ENCODE data around the gene TRHDE. TPM values are rescaled to one million over a fixed set of nuclear protein-coding genes. Genes with fewer than 3 reads are reported as not detected.

The TRHDE gene
- total and polyA plus RNA-seq, 2 of the 13 experiments (the other 11 are each of a cell fraction or from before 2014, with no cell fraction given): not detected

DNA sequence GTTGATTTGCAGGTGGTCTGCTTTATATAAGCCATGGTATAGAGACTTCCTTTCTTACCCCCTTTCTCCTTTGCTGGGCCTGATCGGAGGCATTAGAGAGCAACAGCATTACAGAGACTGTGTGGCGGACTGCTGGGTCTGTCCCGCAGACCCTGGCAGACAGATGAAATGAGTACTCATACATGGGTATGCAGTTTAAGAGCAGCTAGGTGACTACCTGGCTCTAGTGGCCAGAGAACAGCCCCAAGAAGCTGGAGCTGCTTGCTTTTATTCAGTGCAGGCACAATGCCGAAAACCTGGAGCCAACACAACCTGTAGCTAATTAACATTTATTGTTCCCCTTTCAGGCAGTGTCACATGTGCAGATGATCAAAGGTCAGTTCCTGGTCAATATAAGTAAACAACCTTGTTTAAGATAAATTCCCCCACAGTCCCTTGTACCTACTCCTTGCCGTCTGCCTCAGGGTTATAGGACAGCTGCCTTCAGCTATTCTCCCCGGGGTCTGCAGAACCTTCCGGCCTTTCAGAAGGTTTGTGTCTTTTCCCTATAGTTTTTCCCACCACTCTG is 160.0 kb downstream of the TRHDE start:
- 17% methylated on average over 5 of the region's 7 CpGs for WGBS (ENCODE audit: low lambda C conversion rate)
- TF ChIP-seq HNF4A (CRISPR knock-in tag; IDR thresholded peaks at IDR 0.05): 0 out of 2 replicates have a peak, but pooled peaks have one; percentile 21
- TF ChIP-seq ZNF230 (CRISPR knock-in tag; IDR thresholded peaks at IDR 0.05): no peak
- Histone ChIP-seq H3K36me3 (replicated peaks in 1 of 2; ENCODE audit: control insufficient read depth in 1 of 2, insufficient read depth in 2 of 2, low read length in 2 of 2) (no peaks in the 10 kb centered on the region), H4K20me1 (ENCODE audit: insufficient read depth, low read length) (no peaks in the 10 kb centered on the region), H3K9me3 (ENCODE audit: low read length) (no peaks in the 10 kb centered on the region), H3K4me2 (ENCODE audit: low read depth, low read length) (peak overlapping the region; percentile 40), H3K79me2 (ENCODE audit: insufficient read depth, low read length) (no peaks in the 10 kb centered on the region), H3K4me1 (ENCODE audit: insufficient read depth, low read length) (peaks cover 10% of the 10 kb centered on the region), H3K9ac (ENCODE audit: insufficient read depth, low read depth, low read length) (no peak overlapping the region), H2AFZ (ENCODE audit: low read length) (no peak overlapping the region), H3K4me3 (replicated peaks in 1 of 3; ENCODE audit: insufficient read depth in 1 of 3, low read depth in 2 of 3, low read length in 3 of 3) (no peak overlapping the region), H3K27ac (ENCODE audit: extremely low read length, insufficient read depth, low read length) (no peak overlapping the region), H3K27me3 (ENCODE audit: control insufficient read depth in 1 of 2, insufficient read depth in 2 of 2, low read length in 2 of 2) (no peaks in the 10 kb centered on the region)
- CTCF ChIA-PET (ENCODE audit: low intra/inter-chr PET ratio, low total read pairs): no interaction called here
- DNase-seq (ENCODE audit: low spot score) (peak; percentile 3), ATAC-seq (peak; percentile 71), FAIRE-seq (no peak)
- in situ Hi-C loops (cut with HindIII; ENCODE audit: extremely low pct_ligation_motif_present, low pct_unique_long_range_greater_than_20kb) (no loop called here), intact Hi-C loops (cut with micrococcal nuclease; ENCODE audit: unreplicated experiment) (no loop called here)
- POLR2A ChIA-PET: no interaction called here
- no TSS peak for BruUV-seq (replicated peaks)

DNA sequence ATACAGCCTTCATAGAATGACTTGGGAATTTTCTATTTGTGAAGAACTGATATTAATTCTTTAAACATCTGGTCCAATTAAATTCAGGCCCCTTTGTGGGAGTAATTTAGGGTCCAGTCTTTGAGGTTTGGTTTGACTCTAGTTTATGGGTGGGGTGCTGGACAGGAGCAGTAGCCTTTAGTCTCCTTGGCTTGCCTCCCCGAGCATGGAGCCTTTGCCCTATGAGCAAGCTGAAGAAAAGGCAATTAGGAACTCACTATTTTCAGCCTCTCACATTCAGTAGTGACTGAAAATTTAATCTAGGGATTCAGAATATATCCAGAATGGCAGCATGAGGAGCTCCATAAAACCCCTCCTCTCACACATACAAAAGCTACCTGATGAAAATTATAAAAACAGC is 161.1 kb downstream of the TRHDE start:
- ATAC-seq: no peak
- TF ChIP-seq, protein P1, sequence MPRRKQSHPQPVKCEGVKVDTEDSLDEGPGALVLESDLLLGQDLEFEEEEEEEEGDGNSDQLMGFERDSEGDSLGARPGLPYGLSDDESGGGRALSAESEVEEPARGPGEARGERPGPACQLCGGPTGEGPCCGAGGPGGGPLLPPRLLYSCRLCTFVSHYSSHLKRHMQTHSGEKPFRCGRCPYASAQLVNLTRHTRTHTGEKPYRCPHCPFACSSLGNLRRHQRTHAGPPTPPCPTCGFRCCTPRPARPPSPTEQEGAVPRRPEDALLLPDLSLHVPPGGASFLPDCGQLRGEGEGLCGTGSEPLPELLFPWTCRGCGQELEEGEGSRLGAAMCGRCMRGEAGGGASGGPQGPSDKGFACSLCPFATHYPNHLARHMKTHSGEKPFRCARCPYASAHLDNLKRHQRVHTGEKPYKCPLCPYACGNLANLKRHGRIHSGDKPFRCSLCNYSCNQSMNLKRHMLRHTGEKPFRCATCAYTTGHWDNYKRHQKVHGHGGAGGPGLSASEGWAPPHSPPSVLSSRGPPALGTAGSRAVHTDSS (CRISPR knock-in tag; conservative IDR thresholded peaks at IDR 0.05): no peak
- TF ChIP-seq HMGA1 (CRISPR knock-in tag; conservative IDR thresholded peaks at IDR 0.05): no peak
- no peak for TF ChIP-seq SALL2 (CRISPR knock-in tag; IDR thresholded peaks at IDR 0.05)
- TF ChIP-seq, protein P2, sequence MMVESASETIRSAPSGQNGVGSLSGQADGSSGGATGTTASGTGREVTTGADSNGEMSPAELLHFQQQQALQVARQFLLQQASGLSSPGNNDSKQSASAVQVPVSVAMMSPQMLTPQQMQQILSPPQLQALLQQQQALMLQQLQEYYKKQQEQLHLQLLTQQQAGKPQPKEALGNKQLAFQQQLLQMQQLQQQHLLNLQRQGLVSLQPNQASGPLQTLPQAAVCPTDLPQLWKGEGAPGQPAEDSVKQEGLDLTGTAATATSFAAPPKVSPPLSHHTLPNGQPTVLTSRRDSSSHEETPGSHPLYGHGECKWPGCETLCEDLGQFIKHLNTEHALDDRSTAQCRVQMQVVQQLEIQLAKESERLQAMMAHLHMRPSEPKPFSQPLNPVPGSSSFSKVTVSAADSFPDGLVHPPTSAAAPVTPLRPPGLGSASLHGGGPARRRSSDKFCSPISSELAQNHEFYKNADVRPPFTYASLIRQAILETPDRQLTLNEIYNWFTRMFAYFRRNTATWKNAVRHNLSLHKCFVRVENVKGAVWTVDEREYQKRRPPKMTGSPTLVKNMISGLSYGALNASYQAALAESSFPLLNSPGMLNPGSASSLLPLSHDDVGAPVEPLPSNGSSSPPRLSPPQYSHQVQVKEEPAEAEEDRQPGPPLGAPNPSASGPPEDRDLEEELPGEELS (CRISPR knock-in tag; IDR thresholded peaks at IDR 0.05): no peak
- TF ChIP-seq, protein P3, sequence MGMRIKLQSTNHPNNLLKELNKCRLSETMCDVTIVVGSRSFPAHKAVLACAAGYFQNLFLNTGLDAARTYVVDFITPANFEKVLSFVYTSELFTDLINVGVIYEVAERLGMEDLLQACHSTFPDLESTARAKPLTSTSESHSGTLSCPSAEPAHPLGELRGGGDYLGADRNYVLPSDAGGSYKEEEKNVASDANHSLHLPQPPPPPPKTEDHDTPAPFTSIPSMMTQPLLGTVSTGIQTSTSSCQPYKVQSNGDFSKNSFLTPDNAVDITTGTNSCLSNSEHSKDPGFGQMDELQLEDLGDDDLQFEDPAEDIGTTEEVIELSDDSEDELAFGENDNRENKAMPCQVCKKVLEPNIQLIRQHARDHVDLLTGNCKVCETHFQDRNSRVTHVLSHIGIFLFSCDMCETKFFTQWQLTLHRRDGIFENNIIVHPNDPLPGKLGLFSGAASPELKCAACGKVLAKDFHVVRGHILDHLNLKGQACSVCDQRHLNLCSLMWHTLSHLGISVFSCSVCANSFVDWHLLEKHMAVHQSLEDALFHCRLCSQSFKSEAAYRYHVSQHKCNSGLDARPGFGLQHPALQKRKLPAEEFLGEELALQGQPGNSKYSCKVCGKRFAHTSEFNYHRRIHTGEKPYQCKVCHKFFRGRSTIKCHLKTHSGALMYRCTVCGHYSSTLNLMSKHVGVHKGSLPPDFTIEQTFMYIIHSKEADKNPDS (CRISPR knock-in tag; IDR thresholded peaks at IDR 0.05): no peak
- TF ChIP-seq, protein P4, sequence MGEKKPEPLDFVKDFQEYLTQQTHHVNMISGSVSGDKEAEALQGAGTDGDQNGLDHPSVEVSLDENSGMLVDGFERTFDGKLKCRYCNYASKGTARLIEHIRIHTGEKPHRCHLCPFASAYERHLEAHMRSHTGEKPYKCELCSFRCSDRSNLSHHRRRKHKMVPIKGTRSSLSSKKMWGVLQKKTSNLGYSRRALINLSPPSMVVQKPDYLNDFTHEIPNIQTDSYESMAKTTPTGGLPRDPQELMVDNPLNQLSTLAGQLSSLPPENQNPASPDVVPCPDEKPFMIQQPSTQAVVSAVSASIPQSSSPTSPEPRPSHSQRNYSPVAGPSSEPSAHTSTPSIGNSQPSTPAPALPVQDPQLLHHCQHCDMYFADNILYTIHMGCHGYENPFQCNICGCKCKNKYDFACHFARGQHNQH (CRISPR knock-in tag; IDR thresholded peaks at IDR 0.05): no peak
- TF ChIP-seq, protein P5, sequence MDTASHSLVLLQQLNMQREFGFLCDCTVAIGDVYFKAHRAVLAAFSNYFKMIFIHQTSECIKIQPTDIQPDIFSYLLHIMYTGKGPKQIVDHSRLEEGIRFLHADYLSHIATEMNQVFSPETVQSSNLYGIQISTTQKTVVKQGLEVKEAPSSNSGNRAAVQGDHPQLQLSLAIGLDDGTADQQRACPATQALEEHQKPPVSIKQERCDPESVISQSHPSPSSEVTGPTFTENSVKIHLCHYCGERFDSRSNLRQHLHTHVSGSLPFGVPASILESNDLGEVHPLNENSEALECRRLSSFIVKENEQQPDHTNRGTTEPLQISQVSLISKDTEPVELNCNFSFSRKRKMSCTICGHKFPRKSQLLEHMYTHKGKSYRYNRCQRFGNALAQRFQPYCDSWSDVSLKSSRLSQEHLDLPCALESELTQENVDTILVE (CRISPR knock-in tag; IDR thresholded peaks at IDR 0.05): no peak
- ChIA-PET CTCF (ENCODE audit: low intra/inter-chr PET ratio, low total read pairs) (no interaction called here), POLR2A (no interaction called here)
- H3K9me3 ChIP-seq (ENCODE audit: low read length): no peaks in the 10 kb centered on the region
- no peaks in the 10 kb centered on the region for H3K79me2 ChIP-seq (ENCODE audit: insufficient read depth, low read length)
- no peaks in the 10 kb centered on the region for H4K20me1 ChIP-seq (ENCODE audit: insufficient read depth, low read length)
- no peaks in the 10 kb centered on the region for H3K36me3 ChIP-seq (replicated peaks in 1 of 2; ENCODE audit: control insufficient read depth in 1 of 2, insufficient read depth in 2 of 2, low read length in 2 of 2)
- H2AFZ ChIP-seq (ENCODE audit: low read length): no peak overlapping the region
- BruUV-seq (replicated peaks): no TSS peak
- no peak overlapping the region for H3K4me3 ChIP-seq (replicated peaks in 1 of 3; ENCODE audit: insufficient read depth in 1 of 3, low read depth in 2 of 3, low read length in 3 of 3)
- no peak overlapping the region for H3K27ac ChIP-seq (ENCODE audit: extremely low read length, insufficient read depth, low read length)
- in situ Hi-C loops (cut with HindIII; ENCODE audit: extremely low pct_ligation_motif_present, low pct_unique_long_range_greater_than_20kb): no loop called here
- no peak for DNase-seq (ENCODE audit: low spot score)
- intact Hi-C loops (cut with micrococcal nuclease; ENCODE audit: unreplicated experiment): no loop called here
- H3K27me3 ChIP-seq (ENCODE audit: control insufficient read depth in 1 of 2, insufficient read depth in 2 of 2, low read length in 2 of 2): no peaks in the 10 kb centered on the region
- no peak overlapping the region for H3K4me2 ChIP-seq (ENCODE audit: low read depth, low read length)
- 0% methylated on average over 1 of the region's 1 CpG for WGBS (ENCODE audit: low lambda C conversion rate)
- H3K4me1 ChIP-seq (ENCODE audit: insufficient read depth, low read length): peaks cover 10% of the 10 kb centered on the region
- no peak for FAIRE-seq
- no peak overlapping the region for H3K9ac ChIP-seq (ENCODE audit: insufficient read depth, low read depth, low read length)
